HEK293 (cell line): ENCODE data around the gene ENO2.
A peak's percentile ranks its signal among the peaks of the same experiment; 100 is the strongest.

Experiments
- CTCF ChIA-PET: fragments of 350-600 bp; formaldehyde crosslinking; extraction: SDS; loops from one replicate; lab custom pipeline; 2021; ENCODE audit warnings: antibody characterized with exemption; lab: Yijun Ruan, JAX
- POLR2A ChIA-PET: fragments of 300-600 bp; formaldehyde crosslinking; extraction: SDS; loops from one replicate; lab custom pipeline; 2020; ENCODE audit warnings: antibody characterized with exemption, inconsistent platforms; lab: Yijun Ruan, JAX
- H3K27ac ChIP-seq: fragments of 200-500 bp; sonication (Bioruptor generic); 2 replicates; pipeline ENCODE4 v1.5.1; 2014; ENCODE audit warnings: low read depth, low read length, control low read depth, inconsistent platforms; ENCODE audit errors: extremely low read depth
- H3K36me3 ChIP-seq, 2 experiments: fragments of 200-500 bp in 1 of 2; sonication (Bioruptor generic) in 1 of 2; 1 replicate in 1 of 2; 2 replicates in 1 of 2; pipeline ENCODE4 v1.5.1; 2014 to 2017; ENCODE audit warnings: inconsistent platforms in 2 of 2, low read length in 2 of 2; ENCODE audit not compliant: control insufficient read depth in 2 of 2, insufficient read depth in 1 of 2
- H3K4me1 ChIP-seq: fragments of 200-500 bp; sonication (Bioruptor generic); 2 replicates; pipeline ENCODE4 v1.5.1; 2014; ENCODE audit warnings: mild to moderate bottlenecking, low read length, inconsistent platforms; ENCODE audit not compliant: control insufficient read depth, insufficient read depth
- H3K4me3 ChIP-seq: 2 replicates; pipeline ENCODE4 v1.5.1; 2011; ENCODE audit warnings: low read depth, mild to moderate bottlenecking, control low read depth, low read length, moderate library complexity
- H3K9me3 ChIP-seq: fragments of 200-500 bp; sonication (Bioruptor generic); 2 replicates; pipeline ENCODE4 v1.5.1; 2014; ENCODE audit warnings: low read depth, low read length, inconsistent platforms; ENCODE audit not compliant: control insufficient read depth, insufficient read depth
- BCL6B ChIP-seq: fragments of 450-650 bp; formaldehyde crosslinking; IDR thresholded peaks from 2 replicates; pipeline ENCODE4 v1.5.1; 2017; ENCODE audit warnings: missing biosample characterization, missing genetic modification characterization
- GLI4 ChIP-seq: fragments of 450-650 bp; formaldehyde crosslinking; IDR thresholded peaks from 2 replicates; pipeline ENCODE4 v1.5.1; 2016; ENCODE audit warnings: missing biosample characterization, missing genetic modification characterization
- HOXC10 ChIP-seq: sonication (generic); formaldehyde crosslinking; IDR thresholded peaks from 2 replicates; pipeline ENCODE4 v1.8.1; 2023; ENCODE audit warnings: mild to moderate bottlenecking, missing genetic modification reagents
- IKZF3 ChIP-seq: fragments of 450-650 bp; IDR thresholded peaks from 2 replicates; pipeline ENCODE4 v1.5.0; 2018; ENCODE audit warnings: missing biosample characterization, mild to moderate bottlenecking, missing genetic modification characterization, moderate library complexity
- REPIN1 ChIP-seq: fragments of 450-650 bp; formaldehyde crosslinking; IDR thresholded peaks from 2 replicates; pipeline ENCODE4 v1.5.1; 2017; ENCODE audit warnings: missing biosample characterization, missing genetic modification characterization, low read depth
- SP2 ChIP-seq: fragments of 450-650 bp; formaldehyde crosslinking; IDR thresholded peaks from 2 replicates; pipeline ENCODE4 v1.5.1; 2016; ENCODE audit warnings: missing biosample characterization, missing genetic modification characterization
- SP7 ChIP-seq: fragments of 450-650 bp; formaldehyde crosslinking; IDR thresholded peaks from 2 replicates; pipeline ENCODE4 v1.5.1; 2016; ENCODE audit warnings: missing biosample characterization, missing genetic modification characterization
- YY1 ChIP-seq: fragments of 450-650 bp; formaldehyde crosslinking; IDR thresholded peaks from 2 replicates; pipeline ENCODE4 v1.5.1; 2018; ENCODE audit warnings: missing biosample characterization, missing genetic modification characterization
- ZBTB44 ChIP-seq: fragments of 450-650 bp; IDR thresholded peaks from 2 replicates; pipeline ENCODE4 v1.5.1; 2018; ENCODE audit warnings: missing biosample characterization, mild to moderate bottlenecking, missing genetic modification characterization
- ZFHX2 ChIP-seq: fragments of 450-650 bp; formaldehyde crosslinking; conservative IDR thresholded peaks from 2 replicates; pipeline ENCODE4 v1.5.1; 2016; ENCODE audit warnings: missing biosample characterization, missing genetic modification characterization
- ZFP3 ChIP-seq: fragments of 450-650 bp; formaldehyde crosslinking; IDR thresholded peaks from 2 replicates; pipeline ENCODE4 v1.5.1; 2016; ENCODE audit warnings: low read depth, missing biosample characterization, missing genetic modification characterization
- ZNF132 ChIP-seq: fragments of 450-650 bp; formaldehyde crosslinking; IDR thresholded peaks from 2 replicates; pipeline ENCODE4 v1.5.1; 2017; ENCODE audit warnings: missing biosample characterization, missing genetic modification characterization, borderline replicate concordance
- ZNF146 ChIP-seq: fragments of 450-650 bp; formaldehyde crosslinking; IDR thresholded peaks from 2 replicates; pipeline ENCODE4 v1.5.1; 2016; ENCODE audit warnings: missing biosample characterization, missing genetic modification characterization
- ZNF169 ChIP-seq: fragments of 450-650 bp; formaldehyde crosslinking; IDR thresholded peaks from 2 replicates; pipeline ENCODE4 v1.5.1; 2016; ENCODE audit warnings: missing biosample characterization, missing genetic modification characterization
- ZNF184 ChIP-seq: fragments of 450-650 bp; IDR thresholded peaks from 2 replicates; pipeline ENCODE4 v1.5.1; 2018; ENCODE audit warnings: missing biosample characterization, mild to moderate bottlenecking, missing genetic modification characterization
- ZNF214 ChIP-seq: fragments of 450-650 bp; formaldehyde crosslinking; IDR thresholded peaks from 2 replicates; pipeline ENCODE4 v1.5.1; 2017; ENCODE audit warnings: missing biosample characterization, mild to moderate bottlenecking, missing genetic modification characterization, borderline replicate concordance
- ZNF324 ChIP-seq: fragments of 450-650 bp; formaldehyde crosslinking; IDR thresholded peaks from 2 replicates; pipeline ENCODE4 v1.5.1; 2016; ENCODE audit warnings: missing biosample characterization, missing genetic modification characterization
- ZNF354C ChIP-seq: fragments of 450-650 bp; formaldehyde crosslinking; IDR thresholded peaks from 2 replicates; pipeline ENCODE4 v1.5.1; 2016; ENCODE audit warnings: missing biosample characterization, missing genetic modification characterization, low read depth, borderline replicate concordance
- ZNF530 ChIP-seq: fragments of 450-650 bp; formaldehyde crosslinking; IDR thresholded peaks from 2 replicates; pipeline ENCODE4 v1.5.1; 2016; ENCODE audit warnings: low read depth, missing biosample characterization, missing genetic modification characterization
- ZNF560 ChIP-seq: fragments of 450-650 bp; formaldehyde crosslinking; IDR thresholded peaks from 2 replicates; pipeline ENCODE4 v1.5.1; 2017; ENCODE audit warnings: missing biosample characterization, missing genetic modification characterization, borderline replicate concordance
- ZNF585B ChIP-seq: fragments of 450-650 bp; formaldehyde crosslinking; IDR thresholded peaks from 2 replicates; pipeline ENCODE4 v1.5.1; 2016; ENCODE audit warnings: missing biosample characterization, missing genetic modification characterization
- ZNF596 ChIP-seq: fragments of 450-650 bp; IDR thresholded peaks from 2 replicates; pipeline ENCODE4 v1.5.0; 2018; ENCODE audit warnings: missing biosample characterization, mild to moderate bottlenecking, missing genetic modification characterization, moderate library complexity
- ZNF600 ChIP-seq: fragments of 450-650 bp; formaldehyde crosslinking; IDR thresholded peaks from 2 replicates; pipeline ENCODE4 v1.5.1; 2016; ENCODE audit warnings: missing biosample characterization, missing genetic modification characterization
- ZNF621 ChIP-seq: fragments of 450-650 bp; formaldehyde crosslinking; IDR thresholded peaks from 2 replicates; pipeline ENCODE4 v1.5.1; 2017; ENCODE audit warnings: missing biosample characterization, missing genetic modification characterization
- ZNF654 ChIP-seq: fragments of 450-650 bp; formaldehyde crosslinking; IDR thresholded peaks from 2 replicates; pipeline ENCODE4 v1.5.1; 2016; ENCODE audit warnings: low read depth, missing biosample characterization, missing genetic modification characterization
- ZNF704 ChIP-seq: fragments of 450-650 bp; formaldehyde crosslinking; IDR thresholded peaks from 2 replicates; pipeline ENCODE4 v1.5.1; 2016; ENCODE audit warnings: missing biosample characterization, missing genetic modification characterization
- ZNF76 ChIP-seq: fragments of 450-650 bp; formaldehyde crosslinking; IDR thresholded peaks from 2 replicates; pipeline ENCODE4; 2016; ENCODE audit warnings: low read depth, missing biosample characterization, missing genetic modification characterization, borderline replicate concordance
- ZNF785 ChIP-seq: fragments of 450-650 bp; formaldehyde crosslinking; IDR thresholded peaks from 2 replicates; pipeline ENCODE4 v1.5.1; 2016; ENCODE audit warnings: missing biosample characterization, missing genetic modification characterization
- ZSCAN23 ChIP-seq: fragments of 450-650 bp; formaldehyde crosslinking; IDR thresholded peaks from 2 replicates; pipeline ENCODE4 v1.5.1; 2016; ENCODE audit warnings: missing biosample characterization, missing genetic modification characterization
- TF ChIP-seq, protein P1 (sequence below): fragments of 450-650 bp; formaldehyde crosslinking; IDR thresholded peaks from 2 replicates; pipeline ENCODE4 v1.5.1; 2016; ENCODE audit warnings: missing biosample characterization, missing genetic modification characterization
- TF ChIP-seq, protein P2 (sequence below): fragments of 450-650 bp; formaldehyde crosslinking; IDR thresholded peaks from 2 replicates; pipeline ENCODE4 v1.5.1; 2016; ENCODE audit warnings: missing biosample characterization, missing genetic modification characterization

The ENO2 gene

DNA sequence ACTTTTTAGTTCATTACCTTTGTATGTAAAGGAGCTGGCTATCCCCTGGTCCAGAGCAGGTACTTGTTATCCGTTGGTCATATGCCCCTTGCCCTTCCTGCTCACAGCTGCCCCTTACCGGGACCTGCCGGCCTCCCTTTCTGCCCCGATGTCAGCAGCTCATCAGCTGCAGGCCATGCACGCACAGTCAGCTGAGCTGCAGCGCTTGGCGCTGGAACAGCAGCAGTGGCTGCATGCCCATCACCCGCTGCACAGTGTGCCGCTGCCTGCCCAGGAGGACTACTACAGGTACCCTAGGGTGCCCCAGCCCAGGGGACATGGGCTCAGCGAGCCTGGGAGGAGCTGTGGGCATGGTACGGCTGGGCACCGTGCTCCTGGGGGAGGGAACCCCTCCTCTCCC, 26.9 kb downstream of the ENO2 start:
- TF ChIP-seq ZNF214 (tag by site-specific recombination) (no peak), ZNF600 (tag by site-specific recombination) (peak; percentile 41; the same call in 1 of the 2 replicates), ZNF654 (tag by site-specific recombination) (no peak), ZSCAN23 (no peak), BCL6B (tag by site-specific recombination) (no peak), ZNF184 (tag by site-specific recombination) (no peak), ZNF621 (tag by site-specific recombination) (no peak), GLI4 (tag by site-specific recombination) (no peak), YY1 (tag by site-specific recombination) (no peak), REPIN1 (no peak), ZBTB44 (tag by site-specific recombination) (peak; percentile 77), ZNF585B (no peak), IKZF3 (no peak), ZNF354C (no peak), ZNF530 (tag by site-specific recombination) (no peak), ZNF146 (tag by site-specific recombination) (no peak)
- TF ChIP-seq, protein P1, sequence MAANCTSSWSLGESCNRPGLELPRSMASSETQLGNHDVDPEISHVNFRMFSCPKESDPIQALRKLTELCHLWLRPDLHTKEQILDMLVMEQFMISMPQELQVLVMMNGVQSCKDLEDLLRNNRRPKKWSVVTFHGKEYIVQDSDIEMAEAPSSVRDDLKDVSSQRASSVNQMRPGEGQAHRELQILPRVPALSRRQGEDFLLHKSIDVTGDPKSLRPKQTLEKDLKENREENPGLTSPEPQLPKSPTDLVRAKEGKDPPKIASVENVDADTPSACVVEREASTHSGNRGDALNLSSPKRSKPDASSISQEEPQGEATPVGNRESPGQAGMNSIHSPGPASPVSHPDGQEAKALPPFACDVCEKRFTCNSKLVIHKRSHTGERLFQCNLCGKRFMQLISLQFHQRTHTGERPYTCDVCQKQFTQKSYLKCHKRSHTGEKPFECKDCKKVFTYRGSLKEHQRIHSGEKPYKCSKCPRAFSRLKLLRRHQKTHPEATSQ: no peak
- CTCF ChIA-PET: interaction anchor here (0.6 to 2.5 kb wide), 4 partner anchors 17 to 172 kb away, joined by 3 to 10 read pairs (median 6); partner anchors contain the start of gene SPSB2
- POLR2A ChIA-PET: interaction anchor here (0.7 to 3.0 kb wide), 3 partner anchors 16 to 72 kb away, joined by 3 to 18 read pairs (median 3); no protein-coding TSS in a partner anchor
- Histone ChIP-seq H3K27ac (no peak overlapping the region), H3K36me3 (peaks cover 16 to 47% of the 10 kb centered on the region in 2 experiments; a peak in 2 of 3 replicates), H3K4me1 (peaks cover 17% of the 10 kb centered on the region), H3K4me3 (no peak overlapping the region), H3K9me3 (no peaks in the 10 kb centered on the region)

DNA sequence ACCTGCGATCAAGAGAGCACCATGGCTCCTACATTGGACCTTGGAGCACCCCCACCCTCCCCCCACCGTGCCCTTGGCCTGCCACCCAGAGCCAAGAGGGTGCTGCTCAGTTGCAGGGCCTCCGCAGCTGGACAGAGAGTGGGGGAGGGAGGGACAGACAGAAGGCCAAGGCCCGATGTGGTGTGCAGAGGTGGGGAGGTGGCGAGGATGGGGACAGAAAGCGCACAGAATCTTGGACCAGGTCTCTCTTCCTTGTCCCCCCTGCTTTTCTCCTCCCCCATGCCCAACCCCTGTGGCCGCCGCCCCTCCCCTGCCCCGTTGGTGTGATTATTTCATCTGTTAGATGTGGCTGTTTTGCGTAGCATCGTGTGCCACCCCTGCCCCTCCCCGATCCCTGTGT, 27.4 kb downstream of the ENO2 start:
- peaks cover 16% of the 10 kb centered on the region for H3K4me1 ChIP-seq
- CTCF ChIA-PET: interaction anchor here (0.7 to 6.8 kb wide), 3 partner anchors 18 to 69 kb away, joined by 4 to 138 read pairs (median 10); partner anchors contain the start of gene SPSB2
- POLR2A ChIA-PET: interaction anchor here (1.1 to 3.0 kb wide), 2 partner anchors 17 to 51 kb away, joined by 3 to 18 read pairs; no protein-coding TSS in a partner anchor
- no peak overlapping the region for H3K27ac ChIP-seq
- no peak overlapping the region for H3K4me3 ChIP-seq
- H3K36me3 ChIP-seq: peaks cover 11 to 41% of the 10 kb centered on the region in 2 experiments; a peak in 2 of 3 replicates
- H3K9me3 ChIP-seq: no peaks in the 10 kb centered on the region
- no peak for TF ChIP-seq ZNF76 (tag by site-specific recombination)
- TF ChIP-seq SP2 (tag by site-specific recombination): no peak
- TF ChIP-seq HOXC10 (CRISPR knock-in tag): no peak
- TF ChIP-seq ZNF560: no peak
- no peak for TF ChIP-seq ZNF354C
- TF ChIP-seq ZNF704 (tag by site-specific recombination): no peak
- no peak for TF ChIP-seq ZNF596 (tag by site-specific recombination)
- TF ChIP-seq, protein P2, sequence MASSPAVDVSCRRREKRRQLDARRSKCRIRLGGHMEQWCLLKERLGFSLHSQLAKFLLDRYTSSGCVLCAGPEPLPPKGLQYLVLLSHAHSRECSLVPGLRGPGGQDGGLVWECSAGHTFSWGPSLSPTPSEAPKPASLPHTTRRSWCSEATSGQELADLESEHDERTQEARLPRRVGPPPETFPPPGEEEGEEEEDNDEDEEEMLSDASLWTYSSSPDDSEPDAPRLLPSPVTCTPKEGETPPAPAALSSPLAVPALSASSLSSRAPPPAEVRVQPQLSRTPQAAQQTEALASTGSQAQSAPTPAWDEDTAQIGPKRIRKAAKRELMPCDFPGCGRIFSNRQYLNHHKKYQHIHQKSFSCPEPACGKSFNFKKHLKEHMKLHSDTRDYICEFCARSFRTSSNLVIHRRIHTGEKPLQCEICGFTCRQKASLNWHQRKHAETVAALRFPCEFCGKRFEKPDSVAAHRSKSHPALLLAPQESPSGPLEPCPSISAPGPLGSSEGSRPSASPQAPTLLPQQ (tag by site-specific recombination): no peak
- TF ChIP-seq SP7 (tag by site-specific recombination): no peak
- TF ChIP-seq ZFHX2 (tag by site-specific recombination): no peak
- no peak for TF ChIP-seq ZNF324 (tag by site-specific recombination)
- TF ChIP-seq ZNF785 (tag by site-specific recombination): no peak
- TF ChIP-seq ZNF169: no peak
- no peak for TF ChIP-seq ZFP3 (tag by site-specific recombination)
- TF ChIP-seq ZNF146 (tag by site-specific recombination): no peak
- TF ChIP-seq ZNF132 (tag by site-specific recombination): no peak
